HG02759 (cell line): ENCODE data around the gene SH3D21.
A peak's percentile ranks its signal among the peaks of the same experiment; 100 is the strongest.

Source experiments
- ATAC-seq: cut with Tn5 transposase; IDR thresholded peaks from one replicate; pipeline ENCODE4 v1.9.1; 2021; ENCODE audit warnings: mild to moderate bottlenecking, moderate library complexity; ENCODE audit not compliant: unreplicated experiment

SH3D21 gene

GRCh38 chr1:36328713-36329112 lies 22.5 kb downstream of the SH3D21 start:
- ATAC-seq: no peak

- no peak for ATAC-seq
These were observed 23.6 kb downstream of the SH3D21 start for GRCh38 chr1:36329817-36330216.

GRCh38 chr1:36330940-36331339 lies 24.8 kb downstream of the SH3D21 start:
- no peak for ATAC-seq

- no peak for ATAC-seq
These were observed 31.7 kb downstream of the SH3D21 start for GRCh38 chr1:36337830-36338229.

- no peak for ATAC-seq
These were observed 33.0 kb downstream of the SH3D21 start for GRCh38 chr1:36339215-36339614.

GRCh38 chr1:36339615-36340014 lies 33.4 kb downstream of the SH3D21 start:
- ATAC-seq: no peak

GRCh38 chr1:36341626-36342320 lies 35.6 kb downstream of the SH3D21 start:
- no peak for ATAC-seq

- ATAC-seq: no peak
These were observed 36.4 kb downstream of the SH3D21 start for GRCh38 chr1:36342426-36343185.

GRCh38 chr1:36343651-36344394 lies 37.7 kb downstream of the SH3D21 start:
- ATAC-seq: no peak

- no peak for ATAC-seq
These were observed 38.2 kb downstream of the SH3D21 start for GRCh38 chr1:36344395-36344680.

GRCh38 chr1:36345353-36345752 lies 39.2 kb downstream of the SH3D21 start:
- no peak for ATAC-seq

GRCh38 chr1:36346741-36347370 lies 40.7 kb downstream of the SH3D21 start:
- ATAC-seq: no peak

GRCh38 chr1:36349241-36349671 lies 43.1 kb downstream of the SH3D21 start:
- peak; percentile 73 for ATAC-seq

- no peak for ATAC-seq
These were observed 43.7 kb downstream of the SH3D21 start for GRCh38 chr1:36349839-36350238.

- no peak for ATAC-seq
These were observed 44.6 kb downstream of the SH3D21 start for GRCh38 chr1:36350659-36351226.

GRCh38 chr1:36351227-36351977 lies 45.2 kb downstream of the SH3D21 start:
- ATAC-seq: no peak

- no peak for ATAC-seq
These were observed 46.1 kb downstream of the SH3D21 start for GRCh38 chr1:36352125-36352909.

- no peak for ATAC-seq
These were observed 47.0 kb downstream of the SH3D21 start for GRCh38 chr1:36352910-36353878.
